T1000 (cell line): ENCODE measurements around the gene STRBP.
"Not testable (repeated sequence)": the region's sequence is repeated elsewhere in the genome, so short reads cannot be mapped to it uniquely, and the experiment has no call there.

Experiments used
- DNase-seq: peaks from one replicate; lab custom pipeline; 2025; ENCODE audit warnings: mixed read lengths; lab: John Stamatoyannopoulos, UW

The STRBP gene

GRCh38 chr9:123191680-123192079 is 76.7 kb downstream of the STRBP start:
- DNase-seq: no peak

GRCh38 chr9:123191260-123191659 is 77.1 kb downstream of the STRBP start:
- DNase-seq: no peak

GRCh38 chr9:123187131-123187530 is 81.3 kb downstream of the STRBP start:
- no peak for DNase-seq

GRCh38 chr9:123186029-123186428 is 82.4 kb downstream of the STRBP start:
- not testable (repeated sequence) for DNase-seq

- no peak for DNase-seq
Observed at GRCh38 chr9:123176949-123177348, 91.4 kb downstream of the STRBP start.

GRCh38 chr9:123175854-123176629 is 92.3 kb downstream of the STRBP start:
- no peak for DNase-seq

GRCh38 chr9:123174887-123175518 is 93.4 kb downstream of the STRBP start:
- DNase-seq: no peak

GRCh38 chr9:123174079-123174478 is 94.3 kb downstream of the STRBP start:
- no peak for DNase-seq

- DNase-seq: no peak
Observed at GRCh38 chr9:123169926-123170325, 98.5 kb downstream of the STRBP start.

- no peak for DNase-seq
Observed at GRCh38 chr9:123168586-123168985, 99.8 kb downstream of the STRBP start.

- no peak for DNase-seq
Observed at GRCh38 chr9:123167474-123167873, 100.9 kb downstream of the STRBP start.

GRCh38 chr9:123165813-123166212 is 102.6 kb downstream of the STRBP start:
- no peak for DNase-seq

GRCh38 chr9:123164285-123164684 is 104.1 kb downstream of the STRBP start:
- DNase-seq: no peak

- DNase-seq: no peak
Observed at GRCh38 chr9:123162791-123163345, 105.5 kb downstream of the STRBP start.

- no peak for DNase-seq
Observed at GRCh38 chr9:123162360-123162759, 106.0 kb downstream of the STRBP start.

GRCh38 chr9:123157221-123157620 is 111.2 kb downstream of the STRBP start:
- no peak for DNase-seq

GRCh38 chr9:123150708-123151503 is 117.5 kb downstream of the STRBP start:
- DNase-seq: no peak

GRCh38 chr9:123149067-123149466 is 119.3 kb downstream of the STRBP start:
- no peak for DNase-seq

GRCh38 chr9:123138163-123138562 is 130.2 kb downstream of the STRBP start:
- no peak for DNase-seq

GRCh38 chr9:123135430-123135829 is 133.0 kb downstream of the STRBP start:
- no peak for DNase-seq

GRCh38 chr9:123132696-123133095 is 135.7 kb downstream of the STRBP start:
- DNase-seq: no peak

GRCh38 chr9:123131993-123132392 is 136.4 kb downstream of the STRBP start:
- DNase-seq: no peak
